Lung microvascular endothelial cell (primary cell): ENCODE measurements around the gene HDGF. TPM values are rescaled to one million over a fixed set of nuclear protein-coding genes. Genes with fewer than 3 reads are reported as not detected.

ENCODE experiments used
- DNase-seq, 2 donors: peaks; one replicate each; pipeline versions ENCODE4 v3.0.0 to v3.0.0-alpha.2; 2010; ENCODE audit warnings: low read depth in 2 of 2
- total RNA-seq: library from RNA; depleted of rRNA; stranded (reverse); fragments of >200 nt; gene quantifications from 2 replicates; pipeline ENCODE4 v1.2.1, GENCODE V29; 2014

HDGF gene
- 88.5 and 94.4 TPM in 2 replicates for total RNA-seq

GRCh38 chr1:156751451-156751756, at the start of gene HDGF:
HDGF (minus strand) TSS chr1:156751675; CDS start chr1:156751429, 246 bp downstream.
- DNase-seq: no peak

GRCh38 chr1:156797212-156797871, 45.9 kb upstream of the HDGF start:
- DNase-seq: peak; percentile 64 to 70

- no peak for DNase-seq
These were observed 45.0 kb upstream of the HDGF start for GRCh38 chr1:156796340-156797097.

- DNase-seq: peak in 1 of 2 donors; percentile 61
These were observed 44.3 kb upstream of the HDGF start for GRCh38 chr1:156795787-156796186.

GRCh38 chr1:156795374-156795733, 43.9 kb upstream of the HDGF start:
- DNase-seq: no peak

GRCh38 chr1:156794506-156795373, 43.3 kb upstream of the HDGF start:
- no peak for DNase-seq

GRCh38 chr1:156789621-156790318, 38.3 kb upstream of the HDGF start:
- no peak for DNase-seq

GRCh38 chr1:156788136-156788535, 36.7 kb upstream of the HDGF start:
- DNase-seq: no peak

GRCh38 chr1:156786640-156787039, 35.2 kb upstream of the HDGF start:
- no peak for DNase-seq

- no peak for DNase-seq
These were observed 34.0 kb upstream of the HDGF start for GRCh38 chr1:156785458-156785857.

- DNase-seq: peak in 1 of 2 donors; percentile 57
These were observed 30.2 kb upstream of the HDGF start for GRCh38 chr1:156781585-156782186.

GRCh38 chr1:156777573-156777972, 26.1 kb upstream of the HDGF start:
- no peak for DNase-seq

- DNase-seq: no peak
These were observed 25.5 kb upstream of the HDGF start for GRCh38 chr1:156776942-156777341.

- no peak for DNase-seq
These were observed 24.3 kb upstream of the HDGF start for GRCh38 chr1:156775799-156776198.

- DNase-seq: no peak
These were observed 22.1 kb upstream of the HDGF start for GRCh38 chr1:156773607-156774006.

- no peak for DNase-seq
These were observed 21.4 kb upstream of the HDGF start for GRCh38 chr1:156772728-156773497.

- DNase-seq: no peak
These were observed 20.7 kb upstream of the HDGF start for GRCh38 chr1:156772222-156772621.

- DNase-seq: no peak
These were observed 17.3 kb upstream of the HDGF start for GRCh38 chr1:156768610-156769295.

- peak; percentile 28 to 34 for DNase-seq
These were observed 16.6 kb upstream of the HDGF start for GRCh38 chr1:156767879-156768604.
